Forelimb muscle (tissue), 1 donor: ENCODE measurements around the gene CACNA1I. TPM values are rescaled to one million over a fixed set of nuclear protein-coding genes. Genes with fewer than 3 reads are reported as not detected.
A peak's percentile ranks its signal among the peaks of the same experiment; 100 is the strongest.
"Not testable (repeated sequence)": the region's sequence is repeated elsewhere in the genome, so short reads cannot be mapped to it uniquely, and the experiment has no call there.

ENCODE experiments used
- DNase-seq: peaks from one replicate; pipeline ENCODE4 v3.0.0-alpha.2; 2013; ENCODE audit warnings: low read depth
- polyA plus RNA-seq: library from polyadenylated mRNA; unstranded; fragments of 120-200 nt; gene quantifications from one replicate; pipeline ENCODE4 v1.2.1, GENCODE V29; 2013; ENCODE audit not compliant: insufficient read length

The CACNA1I gene
- 0.10 TPM for polyA plus RNA-seq

DNA sequence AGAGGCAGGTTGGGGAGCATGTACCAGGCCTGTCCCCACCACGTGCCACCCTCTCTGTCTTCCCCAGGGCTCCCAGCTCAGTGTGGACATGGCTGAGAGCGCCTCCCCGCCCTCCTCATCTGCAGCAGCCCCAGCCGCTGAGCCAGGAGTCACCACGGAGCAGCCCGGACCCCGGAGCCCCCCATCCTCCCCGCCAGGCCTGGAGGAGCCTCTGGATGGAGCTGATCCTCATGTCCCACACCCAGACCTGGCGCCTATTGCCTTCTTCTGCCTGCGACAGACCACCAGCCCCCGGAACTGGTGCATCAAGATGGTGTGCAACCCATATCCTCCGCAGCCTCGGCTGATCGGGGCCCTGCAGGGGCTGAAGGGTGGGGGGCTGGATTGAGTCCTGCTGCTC is at the start of gene CACNA1I:
Gene CACNA1I (plus strand): TSS at position 89 of the 400 bp plus-strand sequence. CDS start 0 bp downstream, at position 89.
- DNase-seq, result no peak

GRCh38 chr22:39521106-39521885 is 49.3 kb upstream of the CACNA1I start:
- DNase-seq, result not testable (repeated sequence)

GRCh38 chr22:39522091-39522490 is 48.5 kb upstream of the CACNA1I start:
- DNase-seq, result not testable (repeated sequence)

- no peak for DNase-seq
Measured at GRCh38 chr22:39522567-39523300, 47.8 kb upstream of the CACNA1I start.

- DNase-seq, result no peak
Measured at GRCh38 chr22:39524089-39524752, 46.3 kb upstream of the CACNA1I start.

- no peak for DNase-seq
Measured at GRCh38 chr22:39524753-39525657, 45.5 kb upstream of the CACNA1I start.

DNA sequence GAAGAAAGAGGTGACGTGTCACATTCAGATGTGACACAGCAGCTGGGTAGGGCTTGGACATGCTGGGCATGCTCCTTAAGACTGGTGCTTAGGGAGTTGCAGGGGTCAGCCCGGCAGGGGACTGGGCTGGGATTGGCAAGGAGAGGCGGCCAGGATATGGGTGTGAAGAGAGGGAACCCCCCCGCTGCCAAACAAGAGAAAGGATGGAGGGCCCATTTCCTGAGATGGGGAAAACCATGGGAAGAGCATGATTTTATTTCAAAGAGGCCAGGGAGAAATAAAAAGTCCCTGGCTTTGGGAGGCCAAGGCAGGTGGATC is 44.9 kb upstream of the CACNA1I start:
- DNase-seq, result no peak

DNA sequence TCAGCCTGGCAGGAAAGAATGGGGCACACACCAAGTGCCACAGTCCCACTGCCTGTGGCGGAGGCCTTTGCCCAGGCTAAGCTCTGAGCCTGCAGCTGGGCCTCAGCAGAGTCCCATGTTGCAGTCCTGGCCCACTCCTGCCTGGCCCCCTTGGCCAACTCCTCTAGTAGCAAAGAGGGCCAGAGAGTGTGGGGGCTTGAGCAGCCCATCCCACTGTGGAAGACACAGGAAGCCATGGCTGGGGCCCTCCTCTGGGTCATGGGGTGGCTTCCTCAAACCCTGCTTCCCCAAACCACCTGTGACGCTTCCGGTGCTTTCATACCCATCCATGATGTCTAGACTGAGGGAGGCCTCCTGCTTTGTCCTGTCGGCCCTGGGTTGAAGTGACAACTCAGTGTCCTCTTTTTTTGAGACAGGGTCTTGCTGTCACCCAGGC is 43.8 kb upstream of the CACNA1I start:
- no peak for DNase-seq

GRCh38 chr22:39527481-39527961 is 43.0 kb upstream of the CACNA1I start:
- DNase-seq, result no peak

GRCh38 chr22:39528080-39528661 is 42.4 kb upstream of the CACNA1I start:
- DNase-seq, result no peak

- no peak for DNase-seq
Measured at GRCh38 chr22:39528681-39529486, 41.7 kb upstream of the CACNA1I start.

- no peak for DNase-seq
Measured at GRCh38 chr22:39529487-39529851, 41.1 kb upstream of the CACNA1I start.

GRCh38 chr22:39530116-39530515 is 40.4 kb upstream of the CACNA1I start:
- no peak for DNase-seq

DNA sequence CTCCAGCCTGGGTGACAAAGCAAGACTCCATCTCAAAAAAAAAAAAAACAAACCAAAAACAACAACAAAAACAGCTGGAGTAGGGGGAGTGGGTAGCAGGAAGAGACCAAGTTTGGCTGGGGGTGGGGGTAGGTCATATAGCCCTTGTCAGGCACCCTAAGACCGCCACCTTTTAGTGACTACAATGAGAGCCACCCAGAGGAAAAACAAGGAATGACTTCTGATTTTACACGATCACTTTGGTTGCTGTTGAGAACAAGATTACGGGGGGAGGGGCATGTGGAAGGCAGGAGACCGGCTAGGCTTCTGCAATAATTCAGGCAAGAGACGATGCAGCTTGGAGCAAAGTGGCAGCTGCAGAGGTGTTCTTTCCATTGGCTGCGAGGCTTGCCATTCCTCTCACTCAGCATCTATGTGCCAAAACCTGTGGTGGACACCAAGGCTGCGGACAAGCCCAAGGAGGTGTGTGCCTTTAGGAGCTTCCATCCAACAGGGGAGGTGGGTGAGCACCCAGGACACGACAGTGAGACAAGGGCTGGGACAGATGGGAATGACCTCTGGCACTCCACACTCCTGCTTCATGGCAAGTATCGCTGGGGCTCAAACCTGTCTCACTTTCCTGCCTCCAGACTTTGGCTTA is 39.7 kb upstream of the CACNA1I start:
- no peak for DNase-seq

DNA sequence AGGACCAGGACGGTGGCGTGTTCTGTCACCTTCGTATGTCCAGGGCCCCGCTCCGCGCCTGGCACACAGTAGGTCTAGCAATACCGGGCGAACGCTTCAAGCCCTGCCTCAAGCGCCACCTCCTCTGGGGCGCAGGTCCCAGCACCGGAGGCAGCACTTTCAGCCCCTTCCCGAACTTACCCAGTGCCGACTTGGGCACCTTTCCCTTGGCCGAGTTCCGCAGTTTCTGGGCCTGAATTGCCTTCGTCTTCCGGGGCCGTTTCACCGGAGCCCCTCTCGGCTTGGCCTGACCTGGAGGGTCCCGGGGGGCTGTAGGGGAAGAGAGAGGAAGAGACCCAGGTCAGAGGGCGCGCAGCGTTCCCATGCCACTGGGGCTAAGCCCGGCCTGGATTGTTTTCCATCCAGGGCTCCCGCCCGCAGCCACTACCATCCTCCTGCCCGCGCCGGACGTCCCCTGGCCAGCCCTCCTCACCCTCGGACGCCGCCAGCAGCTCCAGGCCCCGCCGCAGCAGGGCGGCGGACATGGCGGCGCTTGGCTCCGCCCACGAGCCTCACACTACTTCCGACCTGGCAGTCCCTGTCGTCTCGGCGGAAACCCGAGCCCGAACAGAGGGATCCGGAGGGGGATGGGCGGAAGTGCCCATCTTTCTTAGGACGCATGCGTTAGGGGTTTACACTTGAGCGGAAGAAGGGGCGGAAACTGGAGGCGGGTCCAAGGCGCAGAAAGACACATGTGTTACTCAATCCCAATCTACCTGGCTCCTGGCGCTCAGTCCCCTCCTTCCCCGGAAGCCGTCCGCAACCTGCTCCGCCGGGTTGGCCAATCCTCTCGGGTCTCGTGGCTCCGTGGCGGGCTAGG is 38.1 kb upstream of the CACNA1I start, which contains the start of gene RPS19BP1:
Gene RPS19BP1 (minus strand): TSS at position 534 of the 859 bp plus-strand sequence. CDS start 10 bp downstream, at position 524.
- DNase-seq, result peak; percentile 99

- DNase-seq, result no peak
Measured at GRCh38 chr22:39534092-39534506, 36.5 kb upstream of the CACNA1I start.

DNA sequence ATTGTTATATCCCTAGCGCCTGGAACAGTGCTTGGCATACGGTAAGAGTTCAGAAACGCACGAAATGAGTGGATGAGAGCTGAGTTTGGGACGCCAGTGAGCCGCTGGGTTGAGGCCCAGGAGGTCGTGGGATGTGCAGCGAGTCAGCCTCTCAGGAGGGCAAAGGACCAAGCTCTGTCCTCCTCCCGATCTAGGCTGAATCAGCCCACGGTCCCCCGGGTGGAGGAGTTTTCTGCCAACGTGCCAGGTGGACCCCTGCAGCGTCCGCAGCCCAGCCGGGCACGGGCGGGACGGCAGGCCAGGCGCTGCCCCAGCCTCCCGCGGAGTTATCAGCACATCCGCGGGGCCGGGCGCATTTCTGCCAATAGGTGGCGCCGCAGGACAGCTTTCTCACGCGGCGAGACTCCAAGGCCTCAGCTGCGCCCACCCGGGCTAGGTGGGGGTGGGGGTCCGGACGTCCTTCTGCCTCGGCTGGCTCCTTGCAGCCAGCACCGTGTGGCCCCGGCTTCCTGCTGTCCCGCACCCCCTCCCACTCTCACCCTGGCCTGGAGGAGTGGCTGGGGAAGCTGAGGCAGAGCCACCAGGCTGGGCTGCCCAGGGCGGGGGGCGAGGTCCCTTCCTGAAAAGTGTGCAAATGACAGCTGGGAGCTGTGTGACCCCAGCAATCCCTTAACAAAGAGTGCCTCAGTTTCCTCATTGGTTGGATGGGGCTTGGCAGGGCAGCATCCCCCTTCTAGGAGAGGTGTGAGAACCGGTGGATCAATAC is 35.8 kb upstream of the CACNA1I start:
- DNase-seq, result no peak

DNA sequence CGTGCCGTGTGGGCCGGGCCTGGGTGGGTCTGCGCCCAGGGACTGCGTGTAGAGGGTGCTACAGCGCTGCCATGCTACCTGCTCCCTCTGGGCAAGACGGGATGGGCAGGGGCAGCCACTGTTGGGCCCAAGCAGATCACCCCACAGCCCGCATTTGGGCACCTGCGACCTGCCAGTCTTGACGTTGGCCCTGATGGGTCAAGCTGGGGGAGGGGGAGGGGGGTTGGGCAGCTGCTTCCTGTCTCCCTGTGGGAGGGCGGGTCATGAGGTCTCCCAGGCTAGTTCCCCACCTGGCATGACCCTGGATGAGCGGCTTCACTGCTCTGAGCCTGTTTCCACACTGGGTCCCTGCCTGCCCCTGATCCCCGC is 35.2 kb upstream of the CACNA1I start:
- DNase-seq, result no peak
